Posterior vena cava (tissue), 2 donors: Measurements from ENCODE around the gene KANSL1. TPM values are rescaled to one million over a fixed set of nuclear protein-coding genes. Genes with fewer than 3 reads are reported as not detected.

Source experiments
- DNase-seq: peaks from one replicate; pipeline ENCODE4 v3.0.0-alpha.2; 2020; ENCODE audit warnings: low spot score
- intact Hi-C, 2 donors: fragments of 100-400 bp; cut with DNase I; formaldehyde crosslinking; loops; one replicate each; pipeline versions ENCODE4 v1.14.1 to v1.14.2; 2022 to 2023
- total RNA-seq, 2 donors: library from RNA; stranded (reverse); fragmentation: NEBNext Ultra II Directional; extraction: Animal tissue kit (Norgen Biotek cat#: 25700); gene quantifications; one replicate each; pipeline ENCODE4 v1.2.1, GENCODE V29; 2021
- donor health status: DM: yes; HTN: yes; CAD: no.
- donor health status: DM: yes; HTN: yes; CAD: no.

Gene KANSL1
- total RNA-seq, 2 donors from 2014 or later: 65.9 to 73.1 TPM

DNA sequence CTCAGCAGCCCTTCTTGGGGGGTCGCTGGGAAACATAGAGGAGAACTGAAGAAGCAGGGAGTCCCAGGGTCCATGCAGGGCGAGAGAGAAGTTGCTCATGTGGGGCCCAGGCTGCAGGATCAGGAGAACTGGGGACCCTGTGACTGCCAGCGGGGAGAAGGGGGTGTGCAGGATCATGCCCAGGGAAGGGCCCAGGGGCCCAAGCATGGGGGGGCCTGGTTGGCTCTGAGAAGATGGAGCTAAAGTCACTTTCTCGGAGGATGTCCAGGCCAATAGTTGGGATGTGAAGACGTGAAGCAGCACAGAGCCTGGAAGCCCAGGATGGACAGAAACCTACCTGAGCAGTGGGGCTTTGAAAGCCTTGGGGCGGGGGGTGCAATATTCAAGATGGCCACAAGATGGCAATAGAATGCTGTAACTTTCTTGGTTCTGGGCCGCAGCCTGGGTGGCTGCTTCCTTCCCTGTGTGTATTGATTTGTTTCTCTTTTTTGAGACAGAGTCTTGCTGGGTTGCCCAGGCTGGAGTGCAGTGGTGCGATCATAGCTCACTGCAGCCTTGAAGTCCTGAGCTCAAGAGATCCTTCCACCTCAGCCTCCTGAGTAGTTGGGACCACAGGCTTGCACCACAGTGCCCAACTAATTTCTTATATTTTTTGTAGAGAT is 190.8 kb downstream of the KANSL1 start:
- intact Hi-C loops: no loop called here

DNA sequence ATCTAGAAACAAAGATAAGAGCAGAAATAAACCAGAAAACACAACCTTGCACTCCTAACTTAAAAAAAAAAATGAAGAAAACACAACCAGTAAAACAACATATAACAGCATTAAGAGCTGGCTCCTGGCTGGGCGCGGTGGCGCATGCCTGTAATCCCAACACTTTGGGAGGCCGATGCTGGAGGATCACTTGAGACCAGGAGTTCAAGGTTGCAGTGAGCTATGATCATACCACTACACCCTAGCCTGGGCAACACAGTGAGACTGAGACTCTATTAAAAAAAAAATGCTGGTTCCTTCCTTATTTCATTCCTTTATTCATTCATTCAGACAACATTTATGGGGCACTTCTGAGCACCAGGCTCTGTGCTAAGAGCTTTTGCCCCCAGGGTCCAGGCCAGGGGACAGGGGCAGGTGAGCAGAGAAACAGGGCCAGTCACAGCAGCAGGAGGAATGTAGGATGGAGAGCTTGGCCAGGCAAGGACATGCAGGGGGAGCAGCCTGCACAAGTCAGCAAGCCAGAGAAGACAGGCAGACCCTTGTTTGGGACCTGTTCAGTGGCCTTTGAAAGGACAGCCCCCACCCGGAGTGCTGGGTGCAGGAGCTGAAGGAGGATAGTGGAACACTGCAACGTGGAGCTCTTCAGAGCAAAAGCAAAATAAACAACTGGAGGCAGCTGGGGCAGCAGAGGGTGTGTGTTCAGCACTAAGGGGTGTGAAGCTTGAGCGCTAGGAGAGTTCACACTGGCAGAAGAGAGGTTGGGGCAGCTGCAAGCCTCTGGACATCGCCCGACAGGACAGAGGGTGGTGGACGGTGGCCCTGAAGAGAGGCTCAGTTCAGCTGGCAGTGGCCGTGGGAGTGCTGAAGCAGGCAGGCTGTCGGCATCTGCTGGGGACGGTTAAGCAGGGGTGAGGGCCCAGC is 191.6 kb downstream of the KANSL1 start:
- no peak for DNase-seq
- intact Hi-C loops: no loop called here

More for the DNA sequence above, 190.8 kb downstream of the KANSL1 start:
- DNase-seq: peak; percentile 89

DNA sequence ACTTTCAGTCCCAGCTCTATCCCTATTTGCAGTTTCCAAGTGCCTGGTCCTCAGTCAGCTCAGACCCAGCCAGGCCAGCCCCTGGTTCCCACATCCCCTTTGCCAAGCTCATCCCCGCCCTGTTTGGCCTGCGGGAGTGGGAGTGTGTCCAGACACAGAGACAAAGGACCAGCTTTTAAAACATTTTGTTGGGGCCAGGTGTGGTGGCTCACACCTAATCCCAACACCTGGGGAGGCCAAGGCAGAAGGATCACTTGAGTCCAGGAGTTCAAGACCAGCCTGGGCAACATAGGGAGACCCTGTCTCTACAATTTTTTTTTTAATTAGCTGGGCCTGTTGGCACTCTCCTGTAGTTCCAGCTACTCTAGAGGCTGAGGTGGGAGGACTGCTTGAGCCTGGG is 192.5 kb downstream of the KANSL1 start:
- no peak for DNase-seq
- intact Hi-C loops: no loop called here

DNA sequence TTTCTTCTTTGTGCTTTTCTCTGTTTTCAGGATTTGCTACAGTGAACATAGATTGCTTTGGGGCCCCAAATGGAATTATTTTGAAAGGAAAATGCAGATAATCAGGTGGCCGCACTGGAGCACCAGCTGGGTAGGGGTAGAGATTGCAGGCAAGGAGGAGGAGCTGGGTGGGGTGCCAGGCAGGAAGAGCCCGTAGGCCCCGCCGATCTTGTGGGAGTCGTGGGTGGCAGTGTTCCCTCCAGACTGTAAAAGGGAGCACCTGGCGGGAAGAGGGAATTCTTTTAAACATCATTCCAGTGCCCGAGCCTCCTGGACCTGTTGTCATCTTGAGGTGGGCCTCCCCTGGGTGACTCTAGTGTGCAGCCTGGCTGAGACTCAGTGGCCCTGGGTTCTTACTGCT is 192.9 kb downstream of the KANSL1 start:
- intact Hi-C loops: no loop called here
- no peak for DNase-seq

DNA sequence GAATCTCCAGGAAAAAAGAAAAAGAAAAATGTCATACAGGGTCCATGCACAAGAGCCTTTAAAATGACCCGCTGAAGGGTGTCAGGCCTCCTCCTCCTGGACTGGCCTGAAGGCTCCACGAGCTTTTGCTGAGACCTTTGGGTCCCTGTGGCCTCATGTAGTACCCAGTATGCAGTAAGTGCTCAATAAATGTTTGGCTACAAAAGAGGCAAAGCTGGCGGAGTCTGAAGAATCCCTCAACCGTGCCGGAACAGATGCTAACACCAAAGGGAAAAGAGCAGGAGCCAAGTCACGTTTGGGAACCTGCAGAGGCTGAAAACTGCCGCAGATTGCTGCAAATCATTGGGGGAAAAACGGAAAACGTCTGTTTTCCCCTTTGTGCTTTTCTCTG is 193.3 kb downstream of the KANSL1 start:
- DNase-seq: no peak
- intact Hi-C loops: no loop called here

DNA sequence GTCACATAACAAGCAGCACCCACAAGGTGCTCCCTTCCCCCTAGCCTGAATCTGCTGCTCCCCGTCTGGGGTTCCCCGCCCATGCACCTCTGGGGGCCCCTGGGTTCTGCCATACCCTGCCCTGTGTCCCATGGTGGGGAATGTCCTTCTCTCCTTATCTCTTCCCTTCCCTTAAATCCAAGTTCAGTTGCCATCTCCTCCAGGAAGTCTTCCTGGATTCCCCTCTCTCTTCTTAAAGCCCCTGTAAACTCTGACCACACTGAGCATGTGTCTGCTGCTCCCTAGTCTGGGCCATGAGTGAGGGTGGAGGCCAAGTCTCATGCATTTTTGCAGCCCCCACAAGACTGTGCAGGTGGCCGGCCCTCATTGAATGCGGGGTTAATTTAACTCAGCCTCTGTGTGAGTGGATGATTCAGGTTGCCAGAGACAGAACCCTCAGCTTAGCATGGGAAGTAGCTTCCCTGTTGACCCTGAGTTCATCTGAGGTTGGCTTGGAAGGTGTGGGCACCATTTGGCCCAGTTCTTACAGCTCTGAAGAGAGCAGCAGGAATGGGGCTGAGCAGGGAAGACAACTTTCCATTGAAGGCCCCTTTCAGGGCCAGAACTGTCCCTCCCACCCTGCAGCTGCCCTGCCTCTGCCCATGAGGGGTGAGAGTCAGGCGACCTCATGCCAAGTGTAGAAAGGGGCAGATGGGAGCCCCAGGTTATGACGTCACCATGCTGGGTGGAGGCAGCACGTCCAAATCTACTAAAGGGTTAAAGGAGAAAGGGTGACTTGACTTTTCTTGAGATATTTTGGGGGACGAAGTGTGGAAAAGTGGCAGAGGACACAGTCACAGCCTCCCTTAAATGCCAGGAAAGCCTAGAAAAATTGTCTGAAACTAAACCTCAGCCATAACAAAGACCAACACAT is 194.0 kb downstream of the KANSL1 start, which contains the start of gene STH:
Gene STH (plus strand): TSS at position 264 of the 913 bp plus-strand sequence. CDS start 30 bp downstream, at position 294.
- no peak for DNase-seq
- intact Hi-C loops: no loop called here

DNA sequence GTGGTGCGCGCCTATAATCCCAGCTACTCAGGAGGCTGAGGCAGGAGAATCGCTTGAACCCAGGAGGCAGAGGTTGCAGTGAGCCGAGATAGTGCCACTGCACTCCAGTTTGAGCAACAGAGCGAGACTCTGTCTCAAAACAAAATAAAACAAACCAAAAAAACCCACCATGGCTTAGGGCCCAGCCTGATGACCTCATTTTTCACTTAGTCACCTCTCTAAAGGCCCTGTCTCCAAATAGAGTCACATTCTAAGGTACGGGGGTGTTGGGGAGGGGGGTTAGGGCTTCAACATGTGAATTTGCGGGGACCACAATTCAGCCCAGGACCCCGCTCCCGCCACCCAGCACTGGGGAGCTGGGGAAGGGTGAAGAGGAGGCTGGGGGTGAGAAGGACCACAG is 195.6 kb downstream of the KANSL1 start:
- no peak for DNase-seq
- intact Hi-C loops: no loop called here

DNA sequence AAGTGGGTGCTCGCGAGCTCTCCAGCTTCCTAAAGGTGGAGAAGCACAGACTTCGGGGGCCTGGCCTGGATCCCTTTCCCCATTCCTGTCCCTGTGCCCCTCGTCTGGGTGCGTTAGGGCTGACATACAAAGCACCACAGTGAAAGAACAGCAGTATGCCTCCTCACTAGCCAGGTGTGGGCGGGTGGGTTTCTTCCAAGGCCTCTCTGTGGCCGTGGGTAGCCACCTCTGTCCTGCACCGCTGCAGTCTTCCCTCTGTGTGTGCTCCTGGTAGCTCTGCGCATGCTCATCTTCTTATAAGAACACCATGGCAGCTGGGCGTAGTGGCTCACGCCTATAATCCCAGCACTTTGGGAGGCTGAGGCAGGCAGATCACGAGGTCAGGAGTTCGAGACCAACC is 196.1 kb downstream of the KANSL1 start:
- intact Hi-C loops: no loop called here
- DNase-seq: no peak

DNA sequence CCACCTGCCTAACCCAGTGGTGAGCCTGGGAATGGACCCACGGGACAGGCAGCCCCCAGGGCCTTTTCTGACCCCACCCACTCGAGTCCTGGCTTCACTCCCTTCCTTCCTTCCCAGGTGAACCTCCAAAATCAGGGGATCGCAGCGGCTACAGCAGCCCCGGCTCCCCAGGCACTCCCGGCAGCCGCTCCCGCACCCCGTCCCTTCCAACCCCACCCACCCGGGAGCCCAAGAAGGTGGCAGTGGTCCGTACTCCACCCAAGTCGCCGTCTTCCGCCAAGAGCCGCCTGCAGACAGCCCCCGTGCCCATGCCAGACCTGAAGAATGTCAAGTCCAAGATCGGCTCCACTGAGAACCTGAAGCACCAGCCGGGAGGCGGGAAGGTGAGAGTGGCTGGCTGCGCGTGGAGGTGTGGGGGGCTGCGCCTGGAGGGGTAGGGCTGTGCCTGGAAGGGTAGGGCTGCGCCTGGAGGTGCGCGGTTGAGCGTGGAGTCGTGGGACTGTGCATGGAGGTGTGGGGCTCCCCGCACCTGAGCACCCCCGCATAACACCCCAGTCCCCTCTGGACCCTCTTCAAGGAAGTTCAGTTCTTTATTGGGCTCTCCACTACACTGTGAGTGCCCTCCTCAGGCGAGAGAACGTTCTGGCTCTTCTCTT is 196.8 kb downstream of the KANSL1 start:
- intact Hi-C loops: no loop called here
- DNase-seq: no peak

DNA sequence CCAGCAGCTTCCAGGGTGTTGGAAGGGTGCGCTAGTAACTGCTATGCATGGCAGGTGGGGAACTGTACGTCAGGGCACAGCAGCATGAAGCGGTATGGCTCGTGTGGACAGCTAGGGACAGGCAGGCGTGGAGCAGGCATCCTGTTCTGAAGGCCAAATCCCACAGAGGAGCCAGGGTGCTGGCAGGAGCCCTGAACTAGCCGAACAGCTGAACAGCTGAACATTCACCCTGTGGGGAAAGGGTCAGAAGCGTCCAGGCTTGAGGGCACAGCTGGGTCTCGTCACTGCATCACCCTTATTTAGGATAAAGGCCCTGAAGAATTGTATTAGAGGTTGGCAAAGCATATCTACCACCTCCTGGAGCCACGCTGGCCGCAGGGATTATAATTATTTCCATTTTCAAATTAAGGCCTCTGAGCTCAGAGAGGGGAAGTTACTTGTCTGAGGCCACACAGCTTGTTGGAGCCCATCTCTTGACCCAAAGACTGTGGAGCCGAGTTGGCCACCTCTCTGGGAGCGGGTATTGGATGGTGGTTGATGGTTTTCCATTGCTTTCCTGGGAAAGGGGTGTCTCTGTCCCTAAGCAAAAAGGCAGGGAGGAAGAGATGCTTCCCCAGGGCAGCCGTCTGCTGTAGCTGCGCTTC is 197.5 kb downstream of the KANSL1 start:
- no peak for DNase-seq
- intact Hi-C loops: no loop called here

DNA sequence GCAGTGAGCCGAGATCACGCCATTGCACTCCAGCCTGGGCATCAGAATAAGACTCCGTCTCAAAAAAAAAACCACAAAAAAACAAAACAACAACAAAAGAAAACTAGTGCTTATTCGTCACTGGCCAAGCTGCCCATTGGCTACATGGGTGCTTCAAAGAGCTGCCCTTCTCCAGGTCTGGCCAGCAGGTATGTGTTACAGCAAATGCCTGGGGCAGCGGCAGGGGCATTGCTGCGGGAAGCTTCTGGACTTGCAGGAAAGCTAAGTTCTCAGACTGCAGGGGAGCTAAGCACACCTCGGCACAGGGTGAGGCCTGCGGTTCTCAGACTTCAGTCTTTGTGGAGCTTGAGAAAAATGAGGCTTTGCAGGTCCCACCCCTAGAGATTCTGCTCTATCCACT is 198.2 kb downstream of the KANSL1 start:
- DNase-seq: no peak
- intact Hi-C loops: no loop called here

DNA sequence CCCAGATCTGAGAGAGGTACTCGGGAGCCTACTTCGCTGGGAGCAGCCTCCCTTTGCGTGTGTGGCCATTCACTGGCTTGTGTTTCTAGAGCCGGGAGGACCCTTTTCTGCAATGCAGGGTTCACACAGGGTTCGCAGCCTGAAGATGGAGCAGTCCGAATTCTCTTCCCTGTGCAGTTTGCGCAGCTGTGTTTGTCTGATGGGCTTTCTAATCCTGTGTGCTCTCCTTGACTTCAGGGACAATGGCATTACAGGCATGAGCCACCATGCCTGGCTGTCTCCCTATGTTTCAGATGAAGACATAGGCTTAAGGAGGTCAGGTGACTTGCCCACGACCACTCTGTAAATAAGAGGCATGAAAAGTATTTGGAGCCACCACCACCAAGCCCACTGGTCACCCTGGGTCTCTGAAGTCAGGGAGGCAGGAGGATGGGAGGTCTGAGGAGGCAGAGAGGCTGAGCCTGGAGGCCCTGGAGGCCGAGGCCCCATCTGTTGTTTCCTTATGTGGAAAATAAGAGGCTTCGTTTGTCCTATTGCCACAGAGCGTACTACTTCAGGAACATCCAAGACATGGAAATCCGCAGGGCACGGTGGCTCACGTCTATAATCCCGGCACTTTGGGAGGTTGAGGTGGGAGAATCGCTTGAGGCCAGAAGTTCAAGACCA is 199.1 kb downstream of the KANSL1 start:
- intact Hi-C loops: no loop called here
- DNase-seq: no peak

DNA sequence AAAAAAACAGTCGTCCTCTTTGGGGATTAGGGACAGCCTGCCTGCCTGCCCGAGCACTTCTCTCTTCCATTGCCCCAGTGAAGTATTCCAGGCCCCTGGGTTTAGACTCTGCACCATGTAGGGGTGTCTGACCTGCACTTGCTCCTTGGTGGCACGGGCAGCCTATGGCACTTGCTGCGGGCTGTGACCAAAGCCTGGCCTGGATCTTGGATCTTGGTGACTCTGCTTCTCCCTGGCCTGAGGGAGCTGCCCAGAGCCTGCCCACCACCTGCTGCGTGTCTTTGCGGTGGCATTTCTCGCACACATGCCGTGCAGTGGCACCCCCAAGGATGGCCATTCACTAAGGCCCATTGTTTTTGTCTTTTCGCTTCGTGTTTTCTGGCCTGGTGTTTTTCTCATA is 200.3 kb downstream of the KANSL1 start:
- intact Hi-C loops: no loop called here

DNA sequence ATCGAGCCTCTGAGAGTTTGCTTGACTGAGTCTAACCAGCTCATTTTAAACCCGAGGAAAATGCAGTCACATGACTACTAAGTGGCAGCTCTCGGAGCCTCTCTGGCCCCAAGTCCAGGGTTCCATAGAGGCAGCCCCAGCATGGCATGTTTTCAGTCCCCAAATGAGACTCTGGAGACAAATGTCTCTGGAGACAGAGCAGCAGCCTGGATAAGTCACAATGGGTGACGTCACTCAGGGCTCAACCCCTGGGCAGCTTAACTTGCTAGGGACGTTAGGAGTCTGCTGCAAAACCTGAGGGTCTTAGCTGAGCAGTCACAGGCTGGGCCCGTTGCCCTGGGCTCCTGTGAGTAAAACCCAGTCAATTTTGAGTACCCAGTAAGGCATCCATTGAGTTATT is 201.1 kb downstream of the KANSL1 start:
- intact Hi-C loops: no loop called here
- no peak for DNase-seq

More for the DNA sequence above, 200.3 kb downstream of the KANSL1 start:
- no peak for DNase-seq

DNA sequence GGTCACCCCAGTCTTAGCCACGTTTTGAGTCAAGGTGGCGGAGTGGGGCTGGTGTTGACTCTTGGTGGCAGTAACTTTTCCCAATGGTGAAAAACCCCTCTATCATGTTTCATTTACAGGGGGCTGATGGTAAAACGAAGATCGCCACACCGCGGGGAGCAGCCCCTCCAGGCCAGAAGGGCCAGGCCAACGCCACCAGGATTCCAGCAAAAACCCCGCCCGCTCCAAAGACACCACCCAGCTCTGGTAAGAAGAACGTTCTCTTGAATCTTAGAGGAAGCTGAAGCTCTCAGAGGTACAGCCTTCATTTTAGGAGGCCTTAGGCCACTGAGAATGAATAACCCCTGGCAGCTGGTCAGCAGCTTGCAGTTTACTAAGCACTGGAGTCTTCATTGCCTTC is 201.9 kb downstream of the KANSL1 start:
- intact Hi-C loops: no loop called here
- peak; percentile 73 for DNase-seq

DNA sequence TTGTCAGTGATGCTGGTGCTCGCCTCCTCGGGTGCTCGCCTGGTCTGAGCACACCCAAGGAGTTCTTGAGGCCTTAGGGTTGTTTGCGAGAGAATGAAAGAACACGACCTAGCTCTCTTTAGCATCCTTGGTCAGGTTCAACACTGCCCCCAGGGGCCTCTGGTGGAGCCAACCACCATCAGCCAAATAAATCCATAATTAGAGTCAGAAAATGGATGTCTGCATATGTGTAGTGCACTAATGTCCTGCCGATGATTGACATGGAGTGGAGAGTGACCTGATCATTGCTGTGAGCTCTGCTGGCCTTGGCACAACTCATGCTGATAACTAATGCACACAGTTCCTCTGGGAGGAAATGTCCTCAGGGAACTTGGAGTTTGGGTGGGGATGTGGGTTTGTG is 202.3 kb downstream of the KANSL1 start:
- intact Hi-C loops: no loop called here

DNA sequence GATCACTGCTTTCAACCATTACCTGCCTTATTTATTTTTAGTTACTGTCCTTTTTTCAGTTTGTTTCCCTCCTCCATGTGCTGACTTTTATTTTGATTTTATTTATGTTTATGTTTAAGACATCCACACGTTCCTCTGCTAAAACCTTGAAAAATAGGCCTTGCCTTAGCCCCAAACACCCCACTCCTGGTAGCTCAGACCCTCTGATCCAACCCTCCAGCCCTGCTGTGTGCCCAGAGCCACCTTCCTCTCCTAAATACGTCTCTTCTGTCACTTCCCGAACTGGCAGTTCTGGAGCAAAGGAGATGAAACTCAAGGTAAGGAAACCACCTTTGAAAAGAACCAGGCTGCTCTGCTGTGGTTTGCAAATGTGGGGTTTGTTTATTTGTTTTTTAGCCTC is 203.5 kb downstream of the KANSL1 start:
- peak; percentile 35 for DNase-seq
- intact Hi-C loops: no loop called here

More for the DNA sequence above, 202.3 kb downstream of the KANSL1 start:
- peak; percentile 31 for DNase-seq

DNA sequence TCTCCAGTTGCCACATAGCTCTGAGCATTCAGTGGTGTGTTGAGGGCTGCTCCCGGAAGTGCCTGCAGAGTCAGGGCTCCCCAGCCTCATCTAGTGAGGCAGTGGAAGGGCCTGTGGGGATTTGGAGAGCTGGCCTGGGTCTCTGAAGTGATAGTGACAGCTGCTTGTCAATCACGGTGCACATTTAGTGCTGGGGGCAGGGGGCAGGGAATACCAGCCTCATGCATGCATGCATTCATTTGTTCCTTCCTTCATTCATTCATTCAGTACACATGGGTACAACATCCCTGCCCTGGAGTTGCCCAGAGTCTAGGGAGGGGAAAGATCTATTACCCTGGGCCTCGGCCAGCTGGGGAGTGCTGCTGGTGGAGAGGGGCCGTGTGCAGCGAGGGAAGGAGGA is 205.5 kb downstream of the KANSL1 start:
- DNase-seq: peak; percentile 45
- intact Hi-C loops: no loop called here
